NCI-H774 (cell line): Measurements from ENCODE around the gene MVB12B.
"Not testable (repeated sequence)": the region's sequence is repeated elsewhere in the genome, so short reads cannot be mapped to it uniquely, and the experiment has no call there.

Experiments
- DNase-seq: peaks from one replicate; lab custom pipeline; 2025; lab: John Stamatoyannopoulos, UW

The MVB12B gene, protein sequence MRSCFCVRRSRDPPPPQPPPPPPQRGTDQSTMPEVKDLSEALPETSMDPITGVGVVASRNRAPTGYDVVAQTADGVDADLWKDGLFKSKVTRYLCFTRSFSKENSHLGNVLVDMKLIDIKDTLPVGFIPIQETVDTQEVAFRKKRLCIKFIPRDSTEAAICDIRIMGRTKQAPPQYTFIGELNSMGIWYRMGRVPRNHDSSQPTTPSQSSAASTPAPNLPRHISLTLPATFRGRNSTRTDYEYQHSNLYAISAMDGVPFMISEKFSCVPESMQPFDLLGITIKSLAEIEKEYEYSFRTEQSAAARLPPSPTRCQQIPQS

DNA sequence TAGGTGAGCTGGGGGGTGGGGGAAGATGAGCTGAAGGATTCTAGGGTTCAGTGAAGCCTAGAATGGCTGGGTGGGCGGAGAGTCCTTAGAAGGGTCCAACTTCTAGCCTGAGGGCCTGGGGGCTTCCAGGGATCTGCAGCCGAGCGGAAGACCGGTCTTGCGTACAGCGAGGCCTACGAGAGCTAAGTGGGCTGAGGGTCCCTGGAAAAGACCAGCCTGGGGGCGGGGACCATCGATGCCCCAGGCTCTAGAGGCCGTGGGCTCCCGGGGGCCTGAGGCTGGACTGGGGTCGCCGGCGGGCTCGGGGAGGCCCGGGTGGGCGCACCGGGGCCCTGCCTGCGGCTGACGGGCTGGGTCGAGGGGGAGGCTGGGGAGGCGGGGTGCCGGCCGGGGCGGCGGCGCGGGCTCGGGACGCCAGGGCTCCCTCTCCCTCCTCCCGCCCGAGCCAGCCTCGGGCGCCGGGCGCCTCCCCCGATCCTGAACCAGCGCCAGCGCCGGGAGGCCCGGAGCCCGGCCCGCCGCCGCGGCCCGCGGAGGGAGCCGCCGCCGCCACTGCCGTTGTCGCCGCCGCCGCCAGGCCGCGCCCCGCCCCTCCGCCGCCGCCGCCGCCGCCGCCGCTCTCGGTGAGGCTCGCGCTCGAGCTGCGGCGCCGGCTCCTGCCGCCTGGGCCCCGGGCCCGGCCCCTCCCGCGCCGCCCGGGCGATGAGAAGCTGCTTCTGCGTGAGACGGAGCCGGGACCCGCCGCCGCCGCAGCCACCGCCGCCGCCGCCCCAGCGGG lies at the start of gene MVB12B:
Gene MVB12B (plus strand): TSS at position 602 of the 778 bp plus-strand sequence. CDS start 101 bp downstream, at position 703.
- peak; percentile 46 for DNase-seq

DNA sequence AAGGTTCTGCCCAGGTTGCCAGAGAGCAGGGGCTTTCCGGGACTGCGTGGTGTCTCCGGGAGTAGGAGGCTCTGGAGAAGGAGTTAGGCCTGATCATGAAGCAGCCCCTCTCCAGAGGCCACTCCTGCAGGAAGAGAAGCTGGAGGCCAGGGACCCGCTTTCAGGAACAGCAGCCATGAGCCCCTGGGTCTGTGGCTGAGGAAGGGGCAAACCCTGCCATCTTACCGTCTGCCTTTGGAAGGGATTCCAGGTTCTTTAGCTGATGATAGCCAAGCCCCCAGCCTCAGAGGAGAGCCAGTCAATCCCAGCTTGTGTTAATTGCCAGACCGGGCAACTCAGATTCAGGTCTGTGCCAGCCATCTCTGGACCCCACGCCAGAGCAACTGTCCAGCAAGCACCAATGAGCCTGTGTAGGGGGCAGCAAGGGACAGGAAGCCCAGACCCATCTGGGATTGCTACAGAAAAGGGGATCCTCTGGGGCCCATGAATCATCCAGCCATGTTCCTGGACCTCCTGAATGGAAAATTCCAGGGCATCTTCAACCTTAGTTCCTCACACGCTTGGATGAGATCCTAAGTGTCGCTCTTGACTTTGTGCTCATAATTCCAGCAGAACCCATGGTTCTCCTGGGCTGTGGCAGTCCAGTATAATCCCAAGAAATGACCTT lies 42.7 kb upstream of the MVB12B start:
- DNase-seq, result no peak

DNA sequence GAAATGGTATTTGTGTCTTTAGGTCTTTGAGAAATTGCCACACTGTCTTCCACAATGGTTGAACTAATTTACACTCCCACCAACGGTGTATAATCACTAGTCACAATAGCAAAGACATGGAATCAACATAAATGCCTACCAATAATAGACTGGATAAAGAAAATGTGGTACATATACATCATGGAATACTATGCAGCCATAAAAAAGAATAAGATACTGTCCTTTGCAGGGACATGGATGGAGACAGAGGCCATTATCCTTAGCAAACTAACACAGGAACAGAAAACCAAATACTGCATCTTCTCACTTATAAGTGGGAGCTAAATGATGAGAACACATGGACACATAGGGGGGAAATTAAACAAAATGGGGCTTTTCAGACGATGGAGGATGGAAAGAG lies 41.0 kb upstream of the MVB12B start:
- DNase-seq, result not testable (repeated sequence)

DNA sequence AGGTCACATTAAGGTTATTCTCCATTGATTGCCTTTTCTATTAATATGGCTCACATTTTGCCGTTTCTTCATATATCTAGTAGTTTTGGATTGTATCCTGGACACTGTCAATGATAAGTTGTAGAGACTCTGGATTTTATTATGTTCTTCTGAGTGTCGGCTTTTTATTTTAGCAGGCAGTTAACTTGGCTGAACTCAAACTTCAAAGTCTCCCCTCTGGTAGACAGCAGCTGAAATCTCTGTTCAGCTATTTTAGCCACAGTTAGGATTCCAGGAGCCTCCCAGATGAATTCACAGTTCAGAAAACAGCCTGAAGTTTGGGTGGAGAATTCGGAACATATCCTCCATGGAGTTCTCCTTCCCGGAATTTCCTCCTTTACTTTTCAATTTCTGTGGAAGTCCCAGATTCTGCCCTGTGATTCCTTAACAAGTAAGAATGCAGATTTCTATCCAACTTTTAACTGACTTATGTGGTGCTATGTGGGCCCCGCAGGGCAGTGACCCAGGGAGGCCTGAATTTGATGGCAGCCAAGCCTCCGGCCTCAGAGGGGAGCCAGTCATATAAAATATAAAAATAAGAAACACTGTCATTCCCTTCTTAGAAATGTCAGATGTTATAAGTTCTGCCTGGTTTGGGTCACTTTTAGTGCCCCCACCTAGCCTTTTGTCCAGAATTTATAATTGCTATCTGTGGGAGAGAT lies 39.3 kb upstream of the MVB12B start:
- no peak for DNase-seq

DNA sequence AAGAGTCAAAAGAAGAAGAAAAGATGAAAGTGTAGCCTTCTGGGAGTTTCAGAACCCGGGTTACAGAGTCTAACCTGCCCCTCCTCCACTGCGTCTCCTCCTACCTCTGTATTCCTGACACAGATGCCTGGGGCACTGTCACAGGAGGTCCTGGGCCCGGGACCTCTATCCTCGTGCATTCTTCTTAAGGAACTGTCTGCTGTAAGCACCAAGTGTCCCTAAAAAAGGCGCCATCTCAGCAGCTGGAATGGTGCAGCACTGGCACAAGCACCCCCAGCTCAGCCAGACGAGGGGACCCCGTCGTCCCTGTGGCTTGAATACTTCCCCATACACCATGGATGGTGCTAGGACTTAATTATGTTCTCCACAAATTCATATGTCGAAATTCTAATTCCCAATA lies 35.8 kb upstream of the MVB12B start:
- no peak for DNase-seq

DNA sequence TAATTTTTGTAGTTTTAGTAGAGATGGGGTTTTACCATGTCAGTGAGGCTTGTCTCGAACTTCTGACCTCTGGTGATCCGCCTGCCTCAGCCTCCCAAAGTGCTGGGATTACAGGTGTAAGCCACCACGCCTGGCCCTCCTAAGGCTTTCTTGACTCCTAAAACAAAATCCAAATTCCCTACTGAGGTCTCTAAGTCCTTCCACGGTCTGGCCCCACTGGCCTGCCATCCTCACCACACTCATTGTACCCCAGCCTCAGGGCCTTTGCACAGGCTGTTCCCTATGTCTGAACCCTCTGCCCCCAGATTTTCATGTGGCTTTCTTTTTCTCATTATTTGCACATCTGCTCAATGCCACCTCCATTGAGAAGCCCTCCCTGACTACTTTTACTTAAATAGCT lies 34.7 kb upstream of the MVB12B start:
- DNase-seq, result no peak

DNA sequence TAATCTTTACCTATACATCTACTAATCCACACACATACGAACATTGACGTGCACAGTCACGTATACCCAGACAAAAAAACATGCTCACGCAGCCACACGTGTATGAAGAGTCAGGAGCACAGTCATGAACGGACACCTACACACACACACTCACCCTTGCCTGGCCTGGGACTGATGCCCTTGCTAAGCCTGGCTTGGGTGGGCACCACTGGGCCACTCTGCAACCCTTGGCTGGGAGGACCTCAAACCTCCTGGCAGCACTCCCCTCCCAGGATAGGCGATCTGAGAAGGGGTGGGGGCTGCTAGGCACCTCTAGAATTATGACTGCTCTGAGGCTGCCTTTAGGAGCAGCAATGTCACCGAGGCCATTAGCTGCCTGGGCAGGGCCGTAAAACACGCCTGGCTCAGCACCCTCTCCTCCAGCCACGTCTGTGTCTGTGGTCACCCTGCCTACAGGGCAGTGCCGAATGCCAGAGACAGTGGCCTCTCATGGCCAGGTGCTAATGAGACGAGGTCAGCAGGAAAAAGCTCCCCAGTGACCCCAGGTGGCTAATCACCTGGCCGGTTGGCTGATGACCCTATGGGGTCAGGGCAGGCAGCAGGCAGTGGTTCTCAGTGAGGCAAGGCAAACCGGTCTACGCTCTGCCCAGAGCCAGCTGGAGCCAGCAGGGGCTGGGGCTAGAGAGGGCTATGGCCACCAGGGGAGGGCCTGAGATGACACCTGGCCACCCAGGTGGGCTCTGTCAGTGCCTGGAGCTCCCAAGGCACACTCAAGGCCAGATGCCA lies 33.7 kb upstream of the MVB12B start:
- DNase-seq, result no peak

DNA sequence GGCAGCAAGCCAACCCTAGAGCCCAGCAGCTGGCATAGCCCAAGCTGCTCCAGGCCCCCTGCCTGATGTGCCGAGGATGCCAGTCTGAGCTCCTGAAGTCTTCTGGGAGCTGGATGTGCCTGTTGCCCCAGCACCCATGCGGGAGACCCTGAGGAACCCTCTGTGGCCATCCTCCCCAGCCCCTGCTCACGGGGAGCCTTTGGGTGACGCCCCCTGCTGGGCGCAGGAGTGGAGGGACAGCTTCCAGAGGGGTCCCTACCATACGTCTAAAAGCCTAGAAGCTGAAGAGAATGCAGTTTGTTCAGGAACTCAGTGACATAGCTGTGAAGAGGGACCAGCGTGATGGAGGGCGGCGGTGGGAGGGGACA lies 33.1 kb upstream of the MVB12B start:
- DNase-seq, result no peak

DNA sequence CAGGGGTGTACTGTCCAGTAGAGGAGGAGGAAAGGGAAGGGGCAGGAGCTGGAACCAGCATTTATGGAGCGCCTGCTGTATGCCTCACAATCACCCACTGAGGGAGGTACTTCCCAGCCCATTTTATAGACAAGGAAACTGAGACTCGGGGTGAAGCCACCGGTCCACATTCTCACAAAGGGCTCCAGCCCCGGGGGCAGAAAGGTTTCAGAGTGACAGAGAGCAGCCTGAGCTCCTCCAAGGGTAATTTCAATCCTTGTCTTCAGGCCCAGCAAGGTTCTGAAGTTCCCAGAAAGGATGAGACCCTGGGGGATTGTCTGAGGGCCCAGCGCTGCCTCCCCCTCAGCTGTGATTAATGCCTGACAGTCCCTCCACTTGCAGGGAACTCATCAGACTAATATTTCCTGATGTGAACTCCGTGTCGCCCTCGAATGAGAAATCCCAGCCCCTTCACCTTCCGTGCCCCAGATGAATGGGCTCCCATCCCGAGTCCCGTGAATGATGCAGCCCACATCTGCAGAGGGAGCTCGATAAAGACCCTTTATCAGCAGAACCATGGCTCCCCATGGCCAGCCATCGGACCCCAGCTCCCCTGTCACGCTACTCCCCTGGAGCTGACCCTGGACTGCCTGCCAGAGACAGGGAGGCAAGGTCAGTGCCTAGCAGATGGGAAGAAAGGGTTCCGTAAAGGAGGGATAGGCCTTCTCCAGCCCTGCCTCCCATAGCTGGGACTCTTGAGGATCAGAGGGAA lies 32.1 kb upstream of the MVB12B start:
- DNase-seq, result no peak

DNA sequence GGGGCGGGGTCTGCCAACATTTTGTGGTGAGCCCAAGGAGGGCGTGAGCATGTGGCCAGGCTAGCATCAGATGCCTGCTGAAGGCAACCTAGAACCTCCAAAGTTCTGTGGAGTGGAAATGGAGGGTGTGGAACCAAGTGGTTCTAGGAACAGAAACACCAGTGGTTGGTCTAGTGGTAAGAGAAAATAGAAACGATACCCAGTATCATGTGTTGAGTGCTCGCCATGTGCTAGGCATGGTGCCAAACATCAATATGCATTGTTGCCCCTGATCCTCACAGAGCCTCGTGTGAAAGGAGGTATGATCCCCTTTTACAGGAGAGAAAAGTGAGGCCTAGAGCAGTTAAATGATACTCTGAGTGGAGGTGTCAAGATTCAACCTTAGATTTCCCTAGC lies 31.5 kb upstream of the MVB12B start:
- DNase-seq, result no peak

DNA sequence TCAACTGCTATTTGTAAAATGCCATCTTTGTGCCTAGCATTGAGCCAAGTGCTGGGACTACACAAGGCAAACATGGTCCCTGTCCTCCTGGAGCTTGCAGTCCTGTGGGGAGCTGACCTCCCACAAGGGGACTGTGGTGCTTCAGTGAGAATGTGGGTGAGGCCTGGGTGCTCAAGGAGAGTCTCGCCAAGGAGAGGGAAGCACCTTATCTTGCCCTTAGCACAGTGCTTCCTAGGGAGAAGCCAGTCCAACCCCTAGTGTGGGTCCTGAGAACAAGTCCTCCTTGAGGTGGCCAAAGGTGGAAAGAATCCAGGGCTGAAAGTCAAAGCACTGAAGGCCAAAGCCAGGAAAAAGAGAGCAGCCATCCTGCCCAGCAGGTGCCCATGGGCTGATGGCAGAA lies 31.1 kb upstream of the MVB12B start:
- no peak for DNase-seq

DNA sequence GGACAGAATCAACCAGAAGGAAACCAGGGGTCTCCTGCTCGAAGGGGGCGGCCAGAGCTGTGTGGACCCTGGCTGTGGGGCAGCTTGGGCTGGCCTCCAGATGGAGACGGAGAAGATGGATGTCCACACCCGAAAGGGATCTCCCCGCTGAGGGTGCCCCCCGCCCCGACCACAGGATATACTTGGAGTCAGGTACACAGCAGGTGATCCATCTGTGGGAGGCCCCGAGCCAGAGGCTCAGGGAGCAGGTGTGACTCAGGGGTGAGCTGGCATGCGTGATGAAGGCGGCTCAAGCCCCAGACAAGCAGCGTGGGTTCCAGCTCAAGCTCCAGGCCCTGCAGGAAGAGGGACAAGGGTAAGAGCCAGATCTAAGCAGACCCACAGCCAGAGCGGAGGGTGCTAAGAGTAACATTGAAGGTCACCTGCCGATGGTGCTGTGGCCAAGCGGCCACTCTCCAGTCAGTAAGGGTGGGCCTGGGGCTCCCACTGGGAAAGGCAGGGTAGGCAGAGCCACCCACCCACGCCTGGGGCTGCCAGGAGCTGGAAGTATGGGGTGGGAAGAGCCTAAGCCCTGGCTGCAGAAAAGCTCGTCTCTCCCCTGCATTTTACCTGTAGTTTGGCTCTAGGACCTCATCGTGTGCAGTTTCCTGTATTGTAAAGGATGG lies 30.6 kb upstream of the MVB12B start:
- no peak for DNase-seq

DNA sequence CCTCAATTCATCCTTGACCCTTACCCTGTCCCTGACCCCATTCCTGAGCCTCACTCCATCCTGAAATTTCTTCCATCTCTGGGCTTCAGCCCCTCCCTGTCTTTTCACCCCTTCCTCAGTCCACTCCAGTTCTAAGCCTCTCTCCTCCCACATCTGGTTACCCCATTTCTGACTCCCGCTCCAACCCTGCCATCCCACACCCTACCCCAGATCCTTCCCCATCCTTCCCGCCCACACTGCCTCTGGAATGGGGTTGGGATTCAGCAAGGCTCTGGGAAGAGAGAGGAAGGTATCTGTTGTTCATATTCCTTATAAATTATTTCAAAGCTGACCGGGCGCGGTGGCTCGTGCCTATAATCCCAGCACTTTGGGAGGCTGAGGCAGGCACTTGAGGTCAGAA lies 29.9 kb upstream of the MVB12B start:
- no peak for DNase-seq

DNA sequence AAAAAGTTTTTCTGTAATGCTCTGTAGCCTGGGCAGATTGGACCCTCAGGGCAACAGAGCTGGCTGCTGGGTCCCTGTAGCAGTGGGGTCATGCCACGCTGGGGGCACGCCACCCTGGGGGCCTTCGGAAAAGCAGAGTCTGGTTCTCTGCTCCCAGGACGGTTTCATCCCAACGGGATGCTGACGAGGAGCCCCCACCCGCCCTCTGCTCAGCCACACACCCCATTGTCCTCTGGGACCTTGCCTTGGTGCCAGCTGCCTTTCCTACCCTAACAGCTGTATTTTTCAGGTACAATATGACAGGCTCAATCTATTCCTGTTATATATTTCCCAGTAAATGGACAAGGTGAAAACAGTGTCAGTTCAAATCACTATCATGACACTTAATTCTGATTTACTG lies 29.0 kb upstream of the MVB12B start:
- DNase-seq, result no peak

DNA sequence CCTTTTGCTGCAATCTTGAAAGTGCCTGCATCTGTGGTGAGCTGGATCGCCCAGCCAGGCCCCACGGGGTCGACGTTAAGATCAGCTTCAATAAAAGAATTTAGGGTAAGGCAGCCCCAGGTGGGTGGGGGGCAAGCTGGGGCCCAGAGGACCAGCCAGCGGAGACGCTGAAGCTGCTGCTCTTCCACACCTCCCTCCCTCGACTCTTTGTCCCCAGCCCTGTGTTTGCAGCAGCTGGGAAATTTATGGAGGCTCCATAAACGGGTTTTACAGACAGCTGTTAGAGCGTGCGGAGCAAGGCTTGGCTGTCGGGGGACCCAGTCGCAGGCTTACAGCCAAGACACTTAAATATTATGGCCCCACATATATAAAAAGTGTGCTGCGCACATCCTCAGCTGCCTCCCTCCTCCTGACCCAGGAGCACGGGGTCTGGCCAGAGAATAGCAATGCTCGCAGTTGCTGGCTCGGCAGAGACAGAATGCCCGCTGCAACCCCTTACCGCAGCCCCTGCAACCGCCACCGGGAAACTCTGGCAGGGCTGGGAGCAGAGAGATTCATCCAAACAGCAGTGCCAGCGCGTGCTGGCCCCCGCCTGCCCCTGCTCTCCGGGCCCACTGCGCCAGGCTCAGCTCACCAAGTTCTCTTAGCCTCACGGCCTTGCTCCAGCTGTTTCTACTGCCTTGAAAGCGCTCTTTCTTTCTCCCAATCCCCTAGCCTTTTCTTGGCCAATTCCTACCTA lies 28.4 kb upstream of the MVB12B start:
- DNase-seq, result no peak

DNA sequence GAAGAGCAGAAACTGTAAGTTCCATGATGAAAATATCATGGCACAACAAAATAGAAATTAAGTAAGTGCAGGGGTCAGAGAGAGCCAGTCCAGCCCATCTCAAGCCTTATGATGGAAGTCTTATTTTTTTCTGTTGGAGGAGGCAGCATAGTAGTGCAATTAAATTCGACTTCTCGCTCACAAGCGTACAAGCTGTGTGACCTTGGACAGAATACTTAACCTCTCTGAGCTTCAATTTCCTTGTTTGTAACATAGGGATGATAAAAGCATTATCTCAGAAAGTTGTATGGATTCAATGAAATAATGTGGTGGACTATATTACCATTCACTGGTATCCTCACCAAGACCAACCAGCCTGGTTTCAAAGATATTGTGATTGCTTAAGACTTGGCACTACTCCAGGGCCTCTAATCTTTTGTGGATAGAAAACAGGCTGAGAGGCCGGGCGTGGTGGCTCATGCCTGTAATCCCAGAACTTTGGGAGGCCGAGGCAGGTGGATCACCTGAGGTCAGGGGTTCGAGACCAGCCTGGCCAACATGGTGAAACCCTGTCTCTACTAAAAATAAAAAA lies 26.8 kb upstream of the MVB12B start:
- DNase-seq, result no peak

DNA sequence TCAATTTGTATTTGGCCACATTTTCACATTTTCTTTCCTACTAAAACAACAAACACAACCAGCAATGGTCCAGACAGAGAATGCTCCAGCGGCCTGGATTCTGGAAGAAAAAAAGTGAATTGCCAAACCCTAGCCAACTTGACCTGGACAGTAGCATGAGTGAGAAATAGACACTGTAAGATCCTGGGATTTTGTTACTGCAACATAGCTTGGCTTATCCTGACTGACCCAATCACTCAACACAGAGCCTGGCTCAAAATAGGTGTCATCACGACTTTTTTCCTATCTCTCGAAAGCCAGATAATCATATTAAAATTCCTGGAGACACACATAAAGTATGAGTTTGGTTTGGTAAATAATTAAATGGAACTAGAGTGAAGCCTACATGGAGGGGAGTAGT lies 25.4 kb upstream of the MVB12B start:
- no peak for DNase-seq

DNA sequence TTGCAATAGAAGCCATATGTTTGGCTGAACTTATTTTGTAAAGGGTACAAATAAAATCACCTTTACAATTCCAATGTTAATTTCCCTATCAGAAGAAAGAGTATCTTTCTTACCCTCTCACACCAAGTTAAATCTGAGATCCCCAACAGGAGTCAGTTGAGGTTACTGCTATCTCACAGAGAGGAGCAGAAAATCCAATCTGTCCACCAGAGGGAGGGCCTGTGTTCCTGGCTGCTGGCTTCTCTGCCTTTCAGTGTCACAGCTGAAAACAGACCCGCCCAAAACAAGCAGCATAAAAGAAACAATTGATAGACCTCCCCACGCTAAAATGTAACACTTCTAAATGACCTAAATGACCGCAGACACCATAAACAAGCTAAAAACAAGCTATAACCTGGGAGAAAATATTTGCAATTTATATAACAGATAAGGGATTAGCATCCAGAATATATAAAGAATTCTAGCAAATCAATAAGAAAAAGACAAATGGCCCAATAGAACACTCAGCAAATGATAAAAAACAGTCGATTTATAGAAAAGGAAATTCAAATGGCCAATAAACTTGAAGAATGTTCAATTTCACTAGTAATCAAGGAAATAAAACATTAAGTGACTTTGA lies 24.5 kb upstream of the MVB12B start:
- DNase-seq, result peak; percentile 68

DNA sequence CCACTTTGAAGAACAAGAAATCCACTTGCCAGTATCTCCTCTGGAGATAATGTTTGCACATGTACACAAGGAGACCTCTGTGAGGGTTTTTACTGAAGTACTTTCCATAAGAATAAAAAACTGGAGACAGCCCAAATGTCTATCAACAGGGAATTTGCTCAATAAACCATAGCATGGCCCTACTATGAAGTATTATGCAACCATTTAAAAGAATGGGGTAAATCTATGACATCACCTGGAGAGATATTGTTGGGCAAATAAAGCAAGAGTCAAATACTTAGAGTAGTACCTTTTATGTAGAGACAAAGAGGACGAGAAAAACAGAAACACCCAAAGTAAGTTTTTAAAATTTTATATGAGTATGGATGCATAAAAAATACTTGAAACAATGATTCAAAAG lies 23.9 kb upstream of the MVB12B start:
- no peak for DNase-seq
